Fibroblast of mammary gland (primary cell): Measurements from ENCODE around the gene IP6K3.

ENCODE experiments used
- DNase-seq: peaks from one replicate; pipeline ENCODE4 v3.0.0-alpha.2; 2010; ENCODE audit warnings: low read depth
- H3K4me3 ChIP-seq: 2 replicates; pipeline ENCODE4 v1.5.1; 2011; ENCODE audit warnings: low read depth, mild to moderate bottlenecking, low read length, moderate library complexity; ENCODE audit not compliant: control insufficient read depth
- CTCF ChIP-seq: conservative IDR thresholded peaks from 2 replicates; pipeline ENCODE4 v1.5.1; 2011; ENCODE audit warnings: low read depth, low read length, inconsistent platforms; ENCODE audit not compliant: control insufficient read depth, insufficient read depth

IP6K3 gene

DNA sequence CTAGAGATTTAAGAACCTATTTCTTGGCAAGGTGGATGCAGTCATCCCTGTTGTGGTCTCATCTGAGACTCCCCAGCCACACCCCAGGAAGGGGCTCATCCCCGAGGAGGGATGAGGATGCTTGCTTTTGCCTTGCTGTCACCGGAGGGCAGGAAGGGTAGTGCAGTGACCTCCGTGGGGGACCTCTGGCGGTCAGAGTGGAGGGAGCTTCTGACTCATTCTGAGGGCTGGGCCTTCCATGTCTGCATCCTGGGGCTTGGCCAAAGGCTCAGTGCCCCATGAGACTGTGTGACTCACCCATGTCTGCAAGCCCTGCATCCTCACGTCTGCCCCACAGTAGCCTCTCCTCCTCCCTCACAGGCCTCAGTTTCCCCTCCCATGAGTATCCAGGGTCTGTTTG, 73.9 kb downstream of the IP6K3 start:
- peak; percentile 61 for TF ChIP-seq CTCF
- no peak overlapping the region for H3K4me3 ChIP-seq
- DNase-seq, result peak; percentile 97

DNA sequence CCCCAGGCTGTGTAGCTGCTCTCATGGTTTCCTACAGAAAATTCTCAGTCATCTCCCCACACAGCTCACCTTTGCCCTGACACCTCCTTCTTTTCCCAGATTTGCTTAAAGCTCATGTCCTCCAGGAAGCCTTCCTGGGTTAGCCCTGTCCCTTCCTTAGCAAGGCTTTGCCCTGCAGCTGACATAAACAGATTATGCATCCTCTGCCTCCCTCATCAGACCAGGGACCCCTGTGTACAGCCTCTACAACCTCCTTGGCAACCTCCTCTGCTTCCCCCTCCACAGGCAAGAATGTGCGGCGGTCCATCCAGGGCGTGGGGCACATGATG, 75.0 kb downstream of the IP6K3 start:
- H3K4me3 ChIP-seq, result no peak overlapping the region
- no peak for DNase-seq
- TF ChIP-seq CTCF, result no peak
